SKM-1 treated with dmso at 0.1 percent for 144 hours (cell line): ENCODE data around the gene LEMD2.
"Not testable (repeated sequence)": the region's sequence is repeated elsewhere in the genome, so short reads cannot be mapped to it uniquely, and the experiment has no call there.

Source experiments
- DNase-seq: peaks from one replicate; lab custom pipeline; 2025; ENCODE audit not compliant: unreplicated experiment; lab: John Stamatoyannopoulos, UW

The LEMD2 gene

GRCh38 chr6:33788694-33789549, at the start of gene LEMD2:
LEMD2 (minus strand) TSS chr6:33789130; CDS start chr6:33789116, 14 bp downstream.
- DNase-seq = peak; percentile 74

GRCh38 chr6:33837971-33838665, 49.2 kb upstream of the LEMD2 start:
- no peak for DNase-seq

GRCh38 chr6:33836806-33837469, 48.0 kb upstream of the LEMD2 start:
- DNase-seq = no peak

GRCh38 chr6:33834401-33835392, 45.8 kb upstream of the LEMD2 start:
- DNase-seq = no peak

- no peak for DNase-seq
Observed at GRCh38 chr6:33833599-33833998, 44.7 kb upstream of the LEMD2 start.

- DNase-seq = not testable (repeated sequence)
Observed at GRCh38 chr6:33832831-33833230, 43.9 kb upstream of the LEMD2 start.

- DNase-seq = not testable (repeated sequence)
Observed at GRCh38 chr6:33831725-33832124, 42.8 kb upstream of the LEMD2 start.

GRCh38 chr6:33830635-33831240, 41.8 kb upstream of the LEMD2 start:
- DNase-seq = no peak

- DNase-seq = no peak
Observed at GRCh38 chr6:33828764-33829731, 40.1 kb upstream of the LEMD2 start.

GRCh38 chr6:33828452-33828763, 39.5 kb upstream of the LEMD2 start:
- DNase-seq = no peak

GRCh38 chr6:33827546-33828451, 38.9 kb upstream of the LEMD2 start:
- DNase-seq = no peak

- no peak for DNase-seq
Observed at GRCh38 chr6:33826537-33826936, 37.6 kb upstream of the LEMD2 start.

GRCh38 chr6:33824461-33825154, 35.7 kb upstream of the LEMD2 start:
- no peak for DNase-seq

GRCh38 chr6:33823806-33824205, 34.9 kb upstream of the LEMD2 start:
- DNase-seq = no peak

GRCh38 chr6:33822575-33823395, 33.9 kb upstream of the LEMD2 start:
- no peak for DNase-seq

- no peak for DNase-seq
Observed at GRCh38 chr6:33820784-33821520, 32.0 kb upstream of the LEMD2 start.
